MCF 10A (cell line): Measurements from ENCODE around the gene BMAL1. TPM values are rescaled to one million over a fixed set of nuclear protein-coding genes. Genes with fewer than 3 reads are reported as not detected.

Experiments used
- BruUV-seq: library from RNA; stranded (reverse); fragments of 400-500 nt; replicated peaks from 2 replicates; lab custom pipeline; 2021; lab: Mats Ljungman, UMichigan
- CTCF ChIA-PET: fragments of 300-600 bp; sonication (Branson Sonifier 250); formaldehyde crosslinking; extraction: SDS; loops from one replicate; lab custom pipeline; 2021; ENCODE audit warnings: antibody characterized with exemption, inconsistent platforms; lab: Yijun Ruan, JAX
- POLR2A ChIA-PET: fragments of 300-600, 350-650 bp; sonication (Branson Sonifier 250); formaldehyde crosslinking; extraction: SDS; loops from one replicate; lab custom pipeline; 2020; ENCODE audit warnings: antibody characterized with exemption, inconsistent platforms; lab: Yijun Ruan, JAX
- DNase-seq: peaks from one replicate; pipeline ENCODE4 v3.0.0-alpha.2; 2018; ENCODE audit not compliant: unreplicated experiment
- H3K27ac Mint-ChIP-seq: one replicate; pipeline ENCODE4 v1.8.0; 2022; ENCODE audit warnings: mild to moderate bottlenecking, low read depth, mixed read lengths; ENCODE audit not compliant: unreplicated experiment
- H3K27me3 Mint-ChIP-seq: one replicate; pipeline ENCODE4 v1.8.0; 2022; ENCODE audit warnings: mixed read lengths; ENCODE audit not compliant: insufficient read depth, unreplicated experiment
- H3K36me3 Mint-ChIP-seq: one replicate; pipeline ENCODE4 v1.8.0; 2022; ENCODE audit warnings: mild to moderate bottlenecking, moderate library complexity, mixed read lengths; ENCODE audit not compliant: insufficient read depth, unreplicated experiment
- H3K4me1 Mint-ChIP-seq: one replicate; pipeline ENCODE4 v1.8.0; 2022; ENCODE audit warnings: mixed read lengths; ENCODE audit not compliant: insufficient read depth, unreplicated experiment
- H3K4me3 Mint-ChIP-seq: one replicate; pipeline ENCODE4 v1.8.0; 2022; ENCODE audit warnings: mild to moderate bottlenecking, moderate library complexity, mixed read lengths; ENCODE audit not compliant: unreplicated experiment
- H3K9me3 Mint-ChIP-seq: one replicate; pipeline ENCODE4 v1.8.0; 2022; ENCODE audit warnings: mixed read lengths; ENCODE audit not compliant: unreplicated experiment
- intact Hi-C: fragments of 100-400 bp; cut with micrococcal nuclease; formaldehyde crosslinking; loops from 2 replicates; pipeline ENCODE4 v1.14.1; 2022
- total RNA-seq: library from RNA; stranded (reverse); gene quantifications from 2 replicates; pipeline ENCODE4 v1.2.3, GENCODE V29; 2022
- TF ChIP-seq, protein P1 (sequence below): fragments of 200-600 bp; IDR thresholded peaks from one replicate; pipeline ENCODE4 v1.8.0; 2022; ENCODE audit warnings: antibody characterized with exemption, mild to moderate bottlenecking; ENCODE audit not compliant: unreplicated experiment

Gene BMAL1
- total RNA-seq, 1 experiment from 2014 or later, result 88.4 TPM

GRCh38 chr11:13327421-13327820 lies 49.8 kb downstream of the BMAL1 start:
- intact Hi-C loops, result no loop called here
- Mint-ChIP-seq H3K27me3 (no peaks in the 10 kb centered on the region), H3K4me1 (peaks cover 26% of the 10 kb centered on the region), H3K4me3 (no peak overlapping the region), H3K36me3 (peaks cover 15% of the 10 kb centered on the region), H3K9me3 (no peaks in the 10 kb centered on the region), H3K27ac (peak overlapping the region; percentile 64)
- TF ChIP-seq, protein P1, sequence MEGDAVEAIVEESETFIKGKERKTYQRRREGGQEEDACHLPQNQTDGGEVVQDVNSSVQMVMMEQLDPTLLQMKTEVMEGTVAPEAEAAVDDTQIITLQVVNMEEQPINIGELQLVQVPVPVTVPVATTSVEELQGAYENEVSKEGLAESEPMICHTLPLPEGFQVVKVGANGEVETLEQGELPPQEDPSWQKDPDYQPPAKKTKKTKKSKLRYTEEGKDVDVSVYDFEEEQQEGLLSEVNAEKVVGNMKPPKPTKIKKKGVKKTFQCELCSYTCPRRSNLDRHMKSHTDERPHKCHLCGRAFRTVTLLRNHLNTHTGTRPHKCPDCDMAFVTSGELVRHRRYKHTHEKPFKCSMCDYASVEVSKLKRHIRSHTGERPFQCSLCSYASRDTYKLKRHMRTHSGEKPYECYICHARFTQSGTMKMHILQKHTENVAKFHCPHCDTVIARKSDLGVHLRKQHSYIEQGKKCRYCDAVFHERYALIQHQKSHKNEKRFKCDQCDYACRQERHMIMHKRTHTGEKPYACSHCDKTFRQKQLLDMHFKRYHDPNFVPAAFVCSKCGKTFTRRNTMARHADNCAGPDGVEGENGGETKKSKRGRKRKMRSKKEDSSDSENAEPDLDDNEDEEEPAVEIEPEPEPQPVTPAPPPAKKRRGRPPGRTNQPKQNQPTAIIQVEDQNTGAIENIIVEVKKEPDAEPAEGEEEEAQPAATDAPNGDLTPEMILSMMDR, result no peak
- DNase-seq, result no peak
- BruUV-seq, result no TSS peak
- CTCF ChIA-PET, result interaction anchor here (1.0 to 2.5 kb wide), 4 partner anchors 8 to 117 kb away, joined by 3 to 13 read pairs (median 6); no protein-coding TSS in a partner anchor
- POLR2A ChIA-PET, result interaction anchor here (0.6 to 14.0 kb wide), 4 partner anchors 11 to 1261 kb away, joined by 3 to 204 read pairs (median 58); no protein-coding TSS in a partner anchor

DNA sequence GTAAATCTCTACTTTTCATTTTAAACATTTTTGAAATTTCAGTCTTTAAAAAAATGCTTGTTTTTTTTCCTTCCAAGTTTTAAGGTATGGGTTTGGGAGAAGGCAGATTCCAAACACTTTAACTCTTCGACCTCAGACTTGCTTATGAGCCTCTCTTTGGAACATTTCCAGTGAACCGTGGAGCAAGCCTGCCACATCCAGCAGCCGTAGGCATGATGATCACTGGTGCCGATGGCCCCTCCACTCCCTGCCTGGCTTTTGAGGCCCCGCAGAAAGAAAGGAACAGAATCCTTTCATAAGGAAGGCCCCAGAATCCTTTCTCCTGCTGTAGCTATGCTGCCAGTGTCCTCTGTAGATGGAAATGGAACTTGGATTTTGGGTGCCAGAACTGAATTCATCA lies 50.7 kb downstream of the BMAL1 start:
- ChIA-PET POLR2A (interaction anchor here (0.6 to 14.0 kb wide), 8 partner anchors 10 to 1262 kb away, joined by 3 to 204 read pairs (median 8); no protein-coding TSS in a partner anchor), CTCF (interaction anchor here (0.5 to 2.5 kb wide), 4 partner anchors 7 to 118 kb away, joined by 3 to 13 read pairs (median 5); no protein-coding TSS in a partner anchor)
- H3K27ac Mint-ChIP-seq, result peak overlapping the region; percentile 64
- intact Hi-C loops, result no loop called here
- peaks cover 32% of the 10 kb centered on the region for H3K4me1 Mint-ChIP-seq
- no peak overlapping the region for H3K4me3 Mint-ChIP-seq
- H3K36me3 Mint-ChIP-seq, result peaks cover 10% of the 10 kb centered on the region
- H3K27me3 Mint-ChIP-seq, result no peaks in the 10 kb centered on the region
- TF ChIP-seq, protein P1, result no peak
- no peak for DNase-seq
- BruUV-seq, result TSS peak; percentile 21
- H3K9me3 Mint-ChIP-seq, result no peaks in the 10 kb centered on the region

DNA sequence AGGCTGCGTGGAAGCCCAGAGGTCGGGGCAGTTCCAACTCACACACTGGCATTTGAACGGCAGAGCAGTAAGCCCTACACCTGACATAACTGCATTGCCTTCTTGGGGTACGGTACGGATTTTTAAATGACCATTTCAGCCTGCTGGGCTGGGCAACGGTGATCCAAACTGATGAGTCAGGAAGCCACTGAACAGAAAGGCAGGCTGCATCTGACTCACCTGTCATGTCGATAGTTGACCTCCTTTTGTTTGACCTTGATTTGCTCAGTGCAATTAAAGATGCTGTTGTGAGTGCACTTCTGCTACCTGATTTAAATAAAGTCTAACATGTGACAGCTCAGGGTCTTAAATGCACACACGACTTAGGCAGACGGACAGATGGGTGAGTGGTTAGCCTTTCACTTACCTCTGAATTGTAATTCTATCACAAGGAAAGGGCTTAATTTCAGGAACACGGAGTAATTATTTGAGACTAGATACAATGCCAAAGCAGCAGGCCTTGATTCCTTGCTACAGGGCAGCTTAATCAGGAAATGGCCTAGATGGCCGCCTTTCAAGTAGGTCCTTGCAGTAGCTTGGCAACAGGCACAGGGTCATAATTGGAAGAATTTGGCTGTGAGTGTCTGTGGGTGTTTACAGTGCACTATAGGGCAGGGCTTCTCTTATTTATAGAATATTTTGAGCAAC lies 52.2 kb downstream of the BMAL1 start:
- Mint-ChIP-seq H3K4me1 (peaks cover 44% of the 10 kb centered on the region), H3K9me3 (no peaks in the 10 kb centered on the region), H3K27ac (peak overlapping the region; percentile 8), H3K36me3 (peaks cover 6% of the 10 kb centered on the region), H3K4me3 (no peak overlapping the region), H3K27me3 (no peaks in the 10 kb centered on the region)
- CTCF ChIA-PET, result interaction anchor here (0.6 to 2.3 kb wide), 4 partner anchors 14 to 78 kb away, joined by 3 to 8 read pairs (median 6); no protein-coding TSS in a partner anchor
- DNase-seq, result peak; percentile 62
- POLR2A ChIA-PET, result interaction anchor here (1.0 to 14.0 kb wide), 8 partner anchors 12 to 114 kb away, joined by 3 to 204 read pairs (median 10); no protein-coding TSS in a partner anchor
- no TSS peak for BruUV-seq
- intact Hi-C loops, result no loop called here
- TF ChIP-seq, protein P1, result no peak

DNA sequence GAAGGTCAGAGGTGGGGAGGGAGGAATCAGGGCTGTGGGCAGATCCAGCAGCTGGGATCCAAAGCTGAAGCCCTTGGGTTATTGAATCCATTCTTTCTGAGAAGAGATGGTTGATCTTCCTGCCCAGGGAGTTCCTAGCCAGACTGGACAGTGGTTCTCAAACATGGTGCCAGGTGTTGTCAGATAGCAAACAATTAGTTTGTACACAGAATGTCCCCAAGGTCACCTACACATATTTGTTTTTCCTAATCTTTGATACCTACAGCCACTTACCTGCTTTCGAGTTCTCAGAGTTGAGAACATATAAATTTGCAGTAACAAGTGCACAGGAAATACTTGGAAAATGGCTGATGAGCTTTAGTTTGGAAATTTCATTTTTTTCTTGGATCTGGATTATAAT lies 54.5 kb downstream of the BMAL1 start:
- DNase-seq, result no peak
- Mint-ChIP-seq H3K27me3 (no peaks in the 10 kb centered on the region), H3K9me3 (no peaks in the 10 kb centered on the region), H3K36me3 (peaks cover 6% of the 10 kb centered on the region), H3K4me1 (peaks cover 58% of the 10 kb centered on the region), H3K27ac (peak overlapping the region; percentile 76), H3K4me3 (no peak overlapping the region)
- TF ChIP-seq, protein P1, result no peak
- no TSS peak for BruUV-seq
- intact Hi-C loops, result no loop called here
- CTCF ChIA-PET, result interaction anchor here (0.6 to 10.7 kb wide), 6 partner anchors 13 to 121 kb away, joined by 3 to 311 read pairs (median 20); no protein-coding TSS in a partner anchor
- POLR2A ChIA-PET, result interaction anchor here (0.6 to 14.0 kb wide), 8 partner anchors 14 to 162 kb away, joined by 3 to 204 read pairs (median 6); no protein-coding TSS in a partner anchor
